ENCODE data around the gene NFS1.

Gene NFS1

GRCh38 chr20:35664466-35665206 is 34.5 kb downstream of the NFS1 start, which contains the start of the genes CPNE1 and RBM12:
Gene CPNE1, minus strand, starts transcription at chr20:35664900. Its CDS starts 31,977 bp downstream, at chr20:35632923.
Gene RBM12, minus strand, starts transcription at chr20:35664900. Its CDS starts 9,578 bp downstream, at chr20:35655322.
- TF ChIP-seq CTCF (IDR thresholded peaks at IDR 0.05; ENCODE audit: low read depth, low read length, poor library complexity, severe bottlenecking) = no peak
- TF ChIP-seq EZH2phosphoT487 (IDR thresholded peaks at IDR 0.05; ENCODE audit: borderline replicate concordance, low read length) = no peak
- H3K27ac ChIP-seq (ENCODE audit: low read depth, low read length) = peak within 1 kb of the TSS; percentile 66
- H3K9me2 ChIP-seq (replicated peaks; ENCODE audit: control insufficient read depth, low read length) = no peaks in the 10 kb centered on the region
- H3K4me3 ChIP-seq (ENCODE audit: low read length) = peak within 1 kb of the TSS; percentile 78
- H4K20me1 ChIP-seq (ENCODE audit: control insufficient read depth, insufficient read depth, low read depth, low read length) = peaks cover 42% of the 10 kb centered on the region
- H3K9me3 ChIP-seq (ENCODE audit: control insufficient read depth, insufficient read depth, low read length) = no peaks in the 10 kb centered on the region
- peaks cover 55% of the 10 kb centered on the region for H3K79me2 ChIP-seq (ENCODE audit: control insufficient read depth, low read length)
- H3F3A ChIP-seq (ENCODE audit: control insufficient read depth, insufficient read depth) = peaks cover 12% of the 10 kb centered on the region; the same call in 1 of the 2 replicates
- H3K36me3 ChIP-seq (ENCODE audit: control insufficient read depth, low read length) = peaks cover 56% of the 10 kb centered on the region
- H3K4me1 ChIP-seq (ENCODE audit: control insufficient read depth, low read length) = peaks cover 46% of the 10 kb centered on the region
- peak within 1 kb of the TSS; percentile 99 for H3K4me2 ChIP-seq (ENCODE audit: low read length)
- no peaks in the 10 kb centered on the region for H3K27me3 ChIP-seq (ENCODE audit: control insufficient read depth, low read length)

- peaks cover 12% of the 10 kb centered on the region; the same call in 1 of the 2 replicates for H3F3A ChIP-seq (ENCODE audit: control insufficient read depth, insufficient read depth)
- TF ChIP-seq CTCF (IDR thresholded peaks at IDR 0.05; ENCODE audit: low read depth, low read length, poor library complexity, severe bottlenecking) = no peak
- no peak for TF ChIP-seq EZH2phosphoT487 (IDR thresholded peaks at IDR 0.05; ENCODE audit: borderline replicate concordance, low read length)
- peaks cover 64% of the 10 kb centered on the region for H3K79me2 ChIP-seq (ENCODE audit: control insufficient read depth, low read length)
- H3K27ac ChIP-seq (ENCODE audit: low read depth, low read length) = peak overlapping the region; percentile 66
- H3K36me3 ChIP-seq (ENCODE audit: control insufficient read depth, low read length) = peaks cover 53% of the 10 kb centered on the region
- H3K4me2 ChIP-seq (ENCODE audit: low read length) = peak overlapping the region; percentile 99
- peaks cover 42% of the 10 kb centered on the region for H4K20me1 ChIP-seq (ENCODE audit: control insufficient read depth, insufficient read depth, low read depth, low read length)
- peaks cover 53% of the 10 kb centered on the region for H3K4me1 ChIP-seq (ENCODE audit: control insufficient read depth, low read length)
- peak overlapping the region; percentile 78 for H3K4me3 ChIP-seq (ENCODE audit: low read length)
- H3K9me3 ChIP-seq (ENCODE audit: control insufficient read depth, insufficient read depth, low read length) = no peaks in the 10 kb centered on the region
- H3K27me3 ChIP-seq (ENCODE audit: control insufficient read depth, low read length) = no peaks in the 10 kb centered on the region
- H3K9me2 ChIP-seq (replicated peaks; ENCODE audit: control insufficient read depth, low read length) = no peaks in the 10 kb centered on the region
Observed at GRCh38 chr20:35663516-35664465, 35.4 kb downstream of the NFS1 start.

- TF ChIP-seq EZH2phosphoT487 (IDR thresholded peaks at IDR 0.05; ENCODE audit: borderline replicate concordance, low read length) = no peak
- no peak for TF ChIP-seq CTCF (IDR thresholded peaks at IDR 0.05; ENCODE audit: low read depth, low read length, poor library complexity, severe bottlenecking)
- peaks cover 60% of the 10 kb centered on the region for H3K4me1 ChIP-seq (ENCODE audit: control insufficient read depth, low read length)
- no peaks in the 10 kb centered on the region for H3K27me3 ChIP-seq (ENCODE audit: control insufficient read depth, low read length)
- H3K4me3 ChIP-seq (ENCODE audit: low read length) = peak overlapping the region; percentile 78
- 0 out of 2 replicates have a peak, but pooled peaks cover 5% of the 10 kb centered on the region for H3F3A ChIP-seq (ENCODE audit: control insufficient read depth, insufficient read depth)
- H3K9me2 ChIP-seq (replicated peaks; ENCODE audit: control insufficient read depth, low read length) = no peaks in the 10 kb centered on the region
- no peaks in the 10 kb centered on the region for H3K9me3 ChIP-seq (ENCODE audit: control insufficient read depth, insufficient read depth, low read length)
- H3K27ac ChIP-seq (ENCODE audit: low read depth, low read length) = no peak overlapping the region
- H3K4me2 ChIP-seq (ENCODE audit: low read length) = peak overlapping the region; percentile 99
- H4K20me1 ChIP-seq (ENCODE audit: control insufficient read depth, insufficient read depth, low read depth, low read length) = peaks cover 42% of the 10 kb centered on the region
- H3K79me2 ChIP-seq (ENCODE audit: control insufficient read depth, low read length) = peaks cover 76% of the 10 kb centered on the region
- peaks cover 58% of the 10 kb centered on the region for H3K36me3 ChIP-seq (ENCODE audit: control insufficient read depth, low read length)
Observed at GRCh38 chr20:35662551-35662950, 36.6 kb downstream of the NFS1 start.

Measured in DOHH2 (cell line).